Measurements from ENCODE around the gene FAM117B.

GRCh38 chr2:202604699-202605098 is 30.1 kb upstream of the FAM117B start:
- no peak for TF ChIP-seq ZNF274 (IDR thresholded peaks at IDR 0.05; ENCODE audit: low read depth, low read length)
- no peak for TF ChIP-seq YY1 (IDR thresholded peaks at IDR 0.05; ENCODE audit: insufficient read depth, insufficient read length)

Data from NT2/D1 (cell line).